DOHH2 (cell line): ENCODE results near the gene ZSWIM6.

Experiments
- H3F3A ChIP-seq: fragments of 200-600 bp; sonication (generic), shearing (Covaris generic); 2 replicates; pipeline ENCODE4 v1.6.0; 2016; ENCODE audit warnings: antibody characterized with exemption, mild to moderate bottlenecking; ENCODE audit not compliant: control insufficient read depth, insufficient read depth
- H3K27ac ChIP-seq: fragments of 200-600 bp; sonication (generic); 2 replicates; pipeline ENCODE4 v1.5.1; 2014; ENCODE audit warnings: low read depth, mild to moderate bottlenecking, low read length, moderate library complexity
- H3K27me3 ChIP-seq: fragments of 200-600 bp; sonication (generic); 2 replicates; pipeline ENCODE4 v1.6.1; 2014; ENCODE audit warnings: mild to moderate bottlenecking, low read length, mixed read lengths; ENCODE audit not compliant: control insufficient read depth
- H3K36me3 ChIP-seq: fragments of 200-600 bp; sonication (generic); 2 replicates; pipeline ENCODE4 v1.6.1; 2014; ENCODE audit warnings: mild to moderate bottlenecking, low read length, moderate library complexity, mixed read lengths; ENCODE audit not compliant: control insufficient read depth
- H3K4me1 ChIP-seq: fragments of 200-600 bp; sonication (generic); 2 replicates; pipeline ENCODE4 v1.6.1; 2014; ENCODE audit warnings: mild to moderate bottlenecking, low read length, mixed read lengths; ENCODE audit not compliant: control insufficient read depth
- H3K4me2 ChIP-seq: fragments of 200-600 bp; sonication (generic); 2 replicates; pipeline ENCODE4 v1.6.0; 2014; ENCODE audit warnings: mild to moderate bottlenecking, low read length, moderate library complexity
- H3K4me3 ChIP-seq: fragments of 200-600 bp; sonication (generic); 2 replicates; pipeline ENCODE4 v1.5.1; 2014; ENCODE audit warnings: mild to moderate bottlenecking, low read length, mixed read lengths
- H3K79me2 ChIP-seq: fragments of 200-600 bp; sonication (generic); 2 replicates; pipeline ENCODE4 v1.6.1; 2014; ENCODE audit warnings: mild to moderate bottlenecking, low read length, mixed read lengths; ENCODE audit not compliant: control insufficient read depth
- H3K9me2 ChIP-seq: fragments of 200-600 bp; sonication (generic); replicated peaks from 2 replicates; pipeline ENCODE4 v1.6.1; 2014; ENCODE audit warnings: mild to moderate bottlenecking, low read length, mixed read lengths; ENCODE audit not compliant: control insufficient read depth
- H3K9me3 ChIP-seq: fragments of 200-600 bp; sonication (generic); 2 replicates; pipeline ENCODE4 v1.6.1; 2014; ENCODE audit warnings: antibody characterized with exemption, low read length, mixed read lengths; ENCODE audit not compliant: control insufficient read depth, insufficient read depth
- H4K20me1 ChIP-seq: fragments of 200-600 bp; sonication (generic); 2 replicates; pipeline ENCODE4 v1.6.0; 2014; ENCODE audit warnings: low read depth, mild to moderate bottlenecking, antibody characterized with exemption, low read length, moderate library complexity; ENCODE audit not compliant: control insufficient read depth, insufficient read depth
- EZH2phosphoT487 ChIP-seq: fragments of 200-600 bp; sonication (generic); IDR thresholded peaks from 2 replicates; pipeline ENCODE4 v1.6.1; 2017; ENCODE audit warnings: borderline replicate concordance, mild to moderate bottlenecking, antibody characterized with exemption, low read length, moderate library complexity, mixed read lengths
- TF ChIP-seq, protein P1 (sequence below): fragments of 200-600 bp; sonication (generic); IDR thresholded peaks from one replicate; pipeline ENCODE4 v1.5.1; 2014; ENCODE audit warnings: antibody characterized with exemption, mild to moderate bottlenecking, low read depth, low read length; ENCODE audit not compliant: poor library complexity, severe bottlenecking

ZSWIM6 gene

GRCh38 chr5:61398440-61398839 lies 66.4 kb downstream of the ZSWIM6 start:
- H3K27me3 ChIP-seq, result peaks cover 11% of the 10 kb centered on the region; the same call in 1 of the 2 replicates
- no peaks in the 10 kb centered on the region for H3K9me2 ChIP-seq
- H3K9me3 ChIP-seq, result no peaks in the 10 kb centered on the region
- no peaks in the 10 kb centered on the region for H3K4me1 ChIP-seq
- no peak overlapping the region for H3K4me3 ChIP-seq
- no peaks in the 10 kb centered on the region for H3K36me3 ChIP-seq
- H3K4me2 ChIP-seq, result no peak overlapping the region
- no peak for TF ChIP-seq EZH2phosphoT487
- TF ChIP-seq, protein P1, sequence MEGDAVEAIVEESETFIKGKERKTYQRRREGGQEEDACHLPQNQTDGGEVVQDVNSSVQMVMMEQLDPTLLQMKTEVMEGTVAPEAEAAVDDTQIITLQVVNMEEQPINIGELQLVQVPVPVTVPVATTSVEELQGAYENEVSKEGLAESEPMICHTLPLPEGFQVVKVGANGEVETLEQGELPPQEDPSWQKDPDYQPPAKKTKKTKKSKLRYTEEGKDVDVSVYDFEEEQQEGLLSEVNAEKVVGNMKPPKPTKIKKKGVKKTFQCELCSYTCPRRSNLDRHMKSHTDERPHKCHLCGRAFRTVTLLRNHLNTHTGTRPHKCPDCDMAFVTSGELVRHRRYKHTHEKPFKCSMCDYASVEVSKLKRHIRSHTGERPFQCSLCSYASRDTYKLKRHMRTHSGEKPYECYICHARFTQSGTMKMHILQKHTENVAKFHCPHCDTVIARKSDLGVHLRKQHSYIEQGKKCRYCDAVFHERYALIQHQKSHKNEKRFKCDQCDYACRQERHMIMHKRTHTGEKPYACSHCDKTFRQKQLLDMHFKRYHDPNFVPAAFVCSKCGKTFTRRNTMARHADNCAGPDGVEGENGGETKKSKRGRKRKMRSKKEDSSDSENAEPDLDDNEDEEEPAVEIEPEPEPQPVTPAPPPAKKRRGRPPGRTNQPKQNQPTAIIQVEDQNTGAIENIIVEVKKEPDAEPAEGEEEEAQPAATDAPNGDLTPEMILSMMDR, result no peak
- no peaks in the 10 kb centered on the region for H3K79me2 ChIP-seq
- no peaks in the 10 kb centered on the region for H4K20me1 ChIP-seq
- H3K27ac ChIP-seq, result no peak overlapping the region
- no peaks in the 10 kb centered on the region for H3F3A ChIP-seq

DNA sequence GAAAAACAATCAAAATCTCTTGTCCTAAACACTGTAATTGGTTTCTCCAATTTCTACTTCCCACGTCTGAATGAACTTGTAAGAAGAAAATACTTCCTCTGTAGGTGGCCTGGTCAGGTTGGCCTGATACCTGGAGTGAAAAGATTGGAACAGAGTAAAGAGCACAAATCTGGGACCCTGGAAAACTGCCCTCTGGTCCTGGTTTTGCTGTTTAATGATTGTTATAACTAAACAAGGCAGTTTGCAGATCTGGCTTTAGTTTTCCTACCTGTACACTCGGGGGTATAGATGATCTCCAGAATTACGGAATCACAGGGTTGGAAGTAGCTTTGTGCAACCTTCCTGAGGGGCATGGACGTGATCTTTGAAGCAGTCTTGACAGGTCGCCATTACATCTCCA lies 67.6 kb downstream of the ZSWIM6 start:
- Histone ChIP-seq H3K4me2 (no peak overlapping the region), H3K4me3 (no peak overlapping the region), H3K27me3 (peaks cover 11% of the 10 kb centered on the region; the same call in 1 of the 2 replicates), H3F3A (no peaks in the 10 kb centered on the region), H3K4me1 (no peaks in the 10 kb centered on the region), H3K9me2 (no peaks in the 10 kb centered on the region), H3K79me2 (no peaks in the 10 kb centered on the region), H3K27ac (no peak overlapping the region), H4K20me1 (no peaks in the 10 kb centered on the region), H3K36me3 (no peaks in the 10 kb centered on the region), H3K9me3 (no peaks in the 10 kb centered on the region)
- TF ChIP-seq, protein P1, result no peak
- no peak for TF ChIP-seq EZH2phosphoT487

DNA sequence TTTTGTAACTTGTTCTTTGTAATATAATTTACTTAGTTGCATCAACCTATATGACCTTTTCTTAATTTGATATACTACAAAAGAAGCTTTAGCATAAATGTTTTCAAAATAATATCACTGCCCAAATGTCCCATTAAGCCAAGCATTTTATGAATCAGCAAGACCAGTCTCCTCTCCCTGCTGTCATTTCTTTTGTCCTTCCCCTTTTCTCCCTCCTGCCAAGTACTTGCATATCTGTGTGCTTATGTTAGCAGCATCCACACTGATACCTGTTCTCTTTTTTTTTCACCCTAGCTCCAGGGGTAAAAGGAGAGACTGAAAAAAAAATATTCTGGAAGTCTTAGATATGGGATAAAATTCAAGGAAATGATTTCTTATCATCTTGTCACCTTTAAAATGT lies 69.7 kb downstream of the ZSWIM6 start:
- no peaks in the 10 kb centered on the region for H3K36me3 ChIP-seq
- no peaks in the 10 kb centered on the region for H3F3A ChIP-seq
- H4K20me1 ChIP-seq, result no peaks in the 10 kb centered on the region
- no peak overlapping the region for H3K4me2 ChIP-seq
- no peak overlapping the region for H3K4me3 ChIP-seq
- H3K9me3 ChIP-seq, result no peaks in the 10 kb centered on the region
- H3K4me1 ChIP-seq, result no peaks in the 10 kb centered on the region
- no peak for TF ChIP-seq EZH2phosphoT487
- TF ChIP-seq, protein P1, result no peak
- no peaks in the 10 kb centered on the region for H3K9me2 ChIP-seq
- peaks cover 11% of the 10 kb centered on the region for H3K27me3 ChIP-seq
- H3K79me2 ChIP-seq, result no peaks in the 10 kb centered on the region
- H3K27ac ChIP-seq, result no peak overlapping the region
